ENCODE data around the gene SMAD7.

DNA sequence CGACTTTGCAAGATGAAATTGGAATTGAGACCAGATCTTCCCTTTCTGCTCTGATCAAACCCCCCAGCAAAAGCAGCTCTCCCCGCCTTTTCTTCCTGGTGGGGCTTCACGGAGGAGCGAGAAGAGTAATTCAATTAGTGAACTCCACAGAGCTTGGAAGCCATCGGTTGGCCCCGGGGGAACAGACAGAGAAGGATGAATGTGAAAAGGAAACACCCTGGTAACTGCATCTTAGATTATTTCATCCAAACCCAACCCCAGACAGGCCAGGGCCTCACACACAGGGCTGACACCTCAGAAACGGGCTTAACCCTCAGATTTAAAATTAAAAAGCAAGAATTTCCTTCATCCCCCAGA lies 18.3 kb downstream of the SMAD7 start:
- TF ChIP-seq, protein P1, sequence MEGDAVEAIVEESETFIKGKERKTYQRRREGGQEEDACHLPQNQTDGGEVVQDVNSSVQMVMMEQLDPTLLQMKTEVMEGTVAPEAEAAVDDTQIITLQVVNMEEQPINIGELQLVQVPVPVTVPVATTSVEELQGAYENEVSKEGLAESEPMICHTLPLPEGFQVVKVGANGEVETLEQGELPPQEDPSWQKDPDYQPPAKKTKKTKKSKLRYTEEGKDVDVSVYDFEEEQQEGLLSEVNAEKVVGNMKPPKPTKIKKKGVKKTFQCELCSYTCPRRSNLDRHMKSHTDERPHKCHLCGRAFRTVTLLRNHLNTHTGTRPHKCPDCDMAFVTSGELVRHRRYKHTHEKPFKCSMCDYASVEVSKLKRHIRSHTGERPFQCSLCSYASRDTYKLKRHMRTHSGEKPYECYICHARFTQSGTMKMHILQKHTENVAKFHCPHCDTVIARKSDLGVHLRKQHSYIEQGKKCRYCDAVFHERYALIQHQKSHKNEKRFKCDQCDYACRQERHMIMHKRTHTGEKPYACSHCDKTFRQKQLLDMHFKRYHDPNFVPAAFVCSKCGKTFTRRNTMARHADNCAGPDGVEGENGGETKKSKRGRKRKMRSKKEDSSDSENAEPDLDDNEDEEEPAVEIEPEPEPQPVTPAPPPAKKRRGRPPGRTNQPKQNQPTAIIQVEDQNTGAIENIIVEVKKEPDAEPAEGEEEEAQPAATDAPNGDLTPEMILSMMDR (IDR thresholded peaks at IDR 0.05): no peak
- TF ChIP-seq POLR2A (IDR thresholded peaks at IDR 0.05): no peak
